ENCODE data around the gene AK5. TPM values are rescaled to one million over a fixed set of nuclear protein-coding genes. Genes with fewer than 3 reads are reported as not detected.

The AK5 gene
- total and polyA plus RNA-seq, 2 experiments from 2014 or later = 8.8 to 12.2 TPM

- Mint-ChIP-seq H3K27ac (no peak overlapping the region), H3K4me1 (peaks cover 6% of the 10 kb centered on the region; the same call in 2 of the 3 replicates), H3K36me3 (ENCODE audit: low read depth) (no peaks in the 10 kb centered on the region), H3K27me3 (ENCODE audit: insufficient read depth, low read depth, poor library complexity) (no peaks in the 10 kb centered on the region), H3K4me3 (no peak overlapping the region), H3K9me3 (no peaks in the 10 kb centered on the region)
- no peaks in the 10 kb centered on the region for H4K20me1 ChIP-seq (replicated peaks; ENCODE audit: insufficient read depth)
- no peaks in the 10 kb centered on the region for H3K9me2 ChIP-seq (ENCODE audit: insufficient read depth)
- no peaks in the 10 kb centered on the region for H3F3A ChIP-seq (replicated peaks; ENCODE audit: low read depth)
- no peak overlapping the region for H3K4me2 ChIP-seq
- ATAC-seq (no peak), DNase-seq (ENCODE audit: low spot score) (no peak)
- TF ChIP-seq STAT1 (IDR thresholded peaks at IDR 0.05; ENCODE audit: unreplicated experiment) (no peak), EZH2phosphoT487 (IDR thresholded peaks at IDR 0.05; ENCODE audit: unreplicated experiment) (no peak), REST (IDR thresholded peaks at IDR 0.05; ENCODE audit: unreplicated experiment) (no peak), EZH2 (IDR thresholded peaks at IDR 0.05; ENCODE audit: low read depth, unreplicated experiment) (no peak), ZNF114 (CRISPR knock-in tag; IDR thresholded peaks at IDR 0.05) (no peak), ETS1 (IDR thresholded peaks at IDR 0.05) (no peak), JUNB (IDR thresholded peaks at IDR 0.05; ENCODE audit: unreplicated experiment) (no peak), ZNF462 (CRISPR knock-in tag; IDR thresholded peaks at IDR 0.05) (no peak), POLR2AphosphoS5 (IDR thresholded peaks at IDR 0.05; ENCODE audit: low read depth) (no peak), NANOG (IDR thresholded peaks at IDR 0.05; ENCODE audit: borderline replicate concordance) (no peak), CREB1 (CRISPR knock-in tag; IDR thresholded peaks at IDR 0.05; ENCODE audit: low read depth) (no peak), ZNF331 (CRISPR knock-in tag; IDR thresholded peaks at IDR 0.05; ENCODE audit: low read depth) (no peak), CTCF (conservative IDR thresholded peaks at IDR 0.05; ENCODE audit: low read depth in 2 of 2) (no peak)
- H3K36me3 ChIP-seq (ENCODE audit: insufficient read depth) = no peaks in the 10 kb centered on the region
- no peak overlapping the region for H2AFZ ChIP-seq
- no peaks in the 10 kb centered on the region for H3K79me2 ChIP-seq (replicated peaks; ENCODE audit: insufficient read depth)
- H3K4me1 ChIP-seq (ENCODE audit: insufficient read depth) = no peaks in the 10 kb centered on the region
- H3K4me3 ChIP-seq = no peak overlapping the region
- no peaks in the 10 kb centered on the region for H3K27me3 ChIP-seq (ENCODE audit: insufficient read depth)
- no peak overlapping the region for H3K27ac ChIP-seq (ENCODE audit: low read depth)
These were observed 59.4 kb downstream of the AK5 start for GRCh38 chr1:77341195-77341594.

All from GM23338 (cell line).